Measurements from ENCODE around the gene IFT81. TPM values are rescaled to one million over a fixed set of nuclear protein-coding genes. Genes with fewer than 3 reads are reported as not detected.

The IFT81 gene
- polyA plus RNA-seq, 4 donors: 39.6 to 58.7 (median 47.8) TPM

GRCh38 chr12:110266980-110267620 lies 142.9 kb downstream of the IFT81 start:
- DNase-seq (ENCODE audit: low read depth in 4 of 4, low spot score in 2 of 4): peak in 1 of 4 donors; percentile 56

Other genes with a start within 250 kb of the IFT81 start
- gene GLTP, start 243.8 kb upstream of the IFT81 start, polyA plus RNA-seq (ENCODE audit: insufficient read length in 4 of 4): 10 to 100 TPM; 34.2 to 41.7 (median 35.9) TPM
- 10 to 100 TPM; 20.8 to 32.9 (median 26.6) TPM for gene TCHP, start 224.1 kb upstream of the IFT81 start, polyA plus RNA-seq (ENCODE audit: insufficient read length in 4 of 4)
- gene GIT2, start 128.0 kb upstream of the IFT81 start, polyA plus RNA-seq (ENCODE audit: insufficient read length in 4 of 4): 10 to 100 TPM; 26.5 to 55.1 (median 42.4) TPM
- gene ANKRD13A, start 124.9 kb upstream of the IFT81 start, polyA plus RNA-seq (ENCODE audit: insufficient read length in 4 of 4): 10 to 100 TPM; 34.5 to 51.3 (median 41.1) TPM
- 10 to 100 TPM; 30.9 to 41.9 (median 34.2) TPM for gene C12orf76, start 75.8 kb upstream of the IFT81 start, polyA plus RNA-seq (ENCODE audit: insufficient read length in 4 of 4)
- 100 to 1,000 TPM; 133 to 166 (median 156) TPM for gene ATP2A2, start 156.9 kb downstream of the IFT81 start, polyA plus RNA-seq (ENCODE audit: insufficient read length in 4 of 4)